ENCODE results near the gene UBP1.
"Not testable (repeated sequence)": the region's sequence is repeated elsewhere in the genome, so short reads cannot be mapped to it uniquely, and the experiment has no call there.

UBP1 gene

DNA sequence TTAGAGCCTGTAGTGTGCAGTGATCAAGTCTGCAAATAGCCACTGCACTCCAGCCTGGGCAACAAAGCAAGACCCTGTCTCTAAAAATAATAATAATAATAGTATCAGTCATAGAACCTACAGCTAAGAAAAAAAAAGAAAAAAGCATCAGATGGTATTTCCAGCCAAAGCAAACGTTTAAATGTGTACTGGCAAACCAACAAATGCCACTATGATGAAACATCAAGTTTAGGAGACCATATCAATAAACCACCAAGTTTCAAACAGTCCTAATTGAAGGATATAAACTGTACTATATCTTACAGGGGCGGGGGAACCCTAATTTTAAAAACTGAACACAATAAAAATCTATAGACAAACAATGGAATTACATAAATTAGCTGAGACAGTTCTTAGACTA, 6.4 kb downstream of the UBP1 start:
- DNase-seq = no peak

DNA sequence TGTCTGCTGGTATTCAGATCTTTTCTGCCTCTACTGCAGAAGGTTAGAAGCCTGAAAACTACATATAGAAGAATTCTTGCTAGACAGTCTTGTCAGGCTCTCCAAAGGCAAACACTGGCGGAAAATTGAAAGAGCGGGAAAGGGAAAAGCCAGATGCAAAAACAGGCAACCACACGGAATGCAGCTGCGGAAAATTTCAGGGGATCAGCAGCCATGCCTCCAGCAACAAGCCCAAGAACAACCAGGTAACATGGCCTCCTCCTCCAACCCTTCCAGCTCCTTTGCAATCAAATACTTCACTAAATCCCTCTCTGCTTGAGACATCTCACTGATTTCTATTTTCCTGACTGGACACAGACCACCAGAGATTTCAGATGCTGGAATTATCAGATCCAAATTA, 9.6 kb downstream of the UBP1 start:
- no peak for DNase-seq

- no peak for DNase-seq
Observed at GRCh38 chr3:33430061-33430460, 10.1 kb downstream of the UBP1 start.

DNA sequence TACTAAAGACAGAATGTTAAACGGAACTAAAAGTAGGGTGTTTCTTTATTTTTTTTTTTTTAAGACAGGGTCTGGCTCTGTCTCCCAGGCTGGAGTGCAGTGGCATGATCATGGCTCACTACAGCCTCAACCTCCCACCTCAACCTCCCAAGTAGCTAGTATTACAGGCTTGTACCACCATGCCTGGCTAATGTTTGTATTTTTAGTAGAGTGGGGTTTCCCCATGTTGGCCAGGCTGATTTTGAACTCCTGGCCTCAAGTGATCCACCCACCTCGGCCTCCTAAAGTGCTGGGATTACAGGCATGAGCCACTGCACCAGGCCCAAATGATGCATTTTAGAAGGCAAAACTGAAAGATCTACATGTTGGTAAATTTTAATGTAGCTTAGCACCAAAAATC, 10.9 kb downstream of the UBP1 start:
- DNase-seq = not testable (repeated sequence)

DNA sequence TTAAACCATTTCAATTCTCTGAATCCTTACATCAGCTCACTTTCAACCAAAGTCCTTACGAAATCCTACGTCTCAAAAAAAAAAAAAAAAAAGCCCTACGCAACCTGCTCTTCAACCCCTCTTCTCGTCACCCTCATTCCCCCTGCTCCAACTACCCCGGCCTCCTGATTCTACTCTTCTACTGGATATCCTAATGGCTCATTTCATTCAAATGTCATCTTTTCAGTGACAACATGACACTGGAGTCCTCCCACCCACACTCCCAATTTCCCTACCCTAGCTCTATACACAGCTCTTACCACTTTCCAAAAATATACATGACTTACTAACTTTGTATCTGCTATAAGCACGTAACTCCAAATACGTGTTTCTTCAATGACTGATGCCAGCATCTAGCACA, 11.5 kb downstream of the UBP1 start:
- no peak for DNase-seq

DNA sequence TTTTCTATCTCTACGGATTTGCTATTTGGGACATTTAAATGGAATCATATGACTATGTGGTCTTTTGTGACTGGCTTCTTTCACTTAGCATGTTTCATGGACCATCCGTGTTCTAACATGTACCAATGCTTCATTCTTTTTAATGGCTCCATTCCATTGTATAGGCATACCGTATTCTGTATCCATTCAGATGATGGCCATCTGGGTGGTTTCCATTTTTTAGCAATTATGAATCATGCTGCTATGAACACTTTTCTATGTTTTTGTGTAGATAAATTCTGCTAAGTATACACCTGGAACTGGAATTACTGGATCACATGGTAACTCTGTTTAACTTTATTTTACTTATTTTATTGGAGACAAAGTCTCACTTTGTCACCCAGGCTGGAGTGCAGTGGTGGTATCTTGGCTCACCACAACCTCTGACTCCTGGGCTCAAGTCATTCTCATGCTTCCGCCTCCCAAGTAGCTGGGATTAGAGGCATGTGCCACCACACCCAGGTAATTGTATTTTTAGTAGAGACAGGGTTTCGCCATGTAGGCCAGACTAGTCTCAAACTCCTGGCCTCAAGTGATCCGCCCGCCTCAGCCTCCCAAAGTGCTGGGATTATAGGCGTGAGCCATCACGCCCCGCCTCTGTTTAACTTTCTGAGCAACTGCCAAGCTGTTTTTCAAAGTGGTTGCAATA, 13.4 kb downstream of the UBP1 start:
- no peak for DNase-seq

DNA sequence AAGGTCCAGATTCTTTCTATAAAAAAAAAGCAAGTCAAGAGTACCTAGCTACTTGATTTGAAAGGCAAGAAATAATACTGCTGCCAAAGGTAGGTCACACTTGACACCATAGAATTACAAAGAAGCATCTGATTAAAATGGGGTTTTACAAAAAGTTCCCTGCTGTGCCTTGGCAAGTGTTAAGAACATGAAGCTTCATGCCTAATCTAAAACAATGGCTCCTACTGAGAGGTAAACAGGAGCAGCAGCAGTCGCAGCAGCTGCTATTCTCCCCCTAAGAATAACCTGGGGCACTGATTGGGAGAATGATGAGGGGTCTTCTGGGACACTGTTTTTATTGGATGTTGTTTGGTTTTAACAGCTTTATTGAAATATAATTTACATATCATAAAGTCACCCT, 14.1 kb downstream of the UBP1 start:
- DNase-seq = no peak

DNA sequence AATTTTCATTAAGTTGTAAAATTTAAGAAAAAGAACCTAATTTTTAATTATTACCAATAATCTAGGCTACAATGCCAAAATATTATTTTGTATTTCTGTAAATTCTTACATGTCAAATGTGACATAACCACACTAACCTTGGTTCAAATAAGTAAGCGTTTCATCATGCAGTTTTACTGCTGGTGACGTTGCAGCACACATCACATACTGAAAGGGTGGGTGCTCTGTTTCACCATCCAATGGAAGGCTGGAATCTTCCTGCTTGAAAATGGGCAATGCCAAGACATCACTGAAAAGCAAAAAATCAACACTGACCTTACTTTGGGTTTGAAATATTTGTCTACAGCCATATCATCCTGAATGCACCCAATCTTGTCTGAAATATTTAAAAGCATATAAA, 14.8 kb downstream of the UBP1 start:
- DNase-seq = no peak

GRCh38 chr3:33424606-33425452, 15.4 kb downstream of the UBP1 start:
- DNase-seq = no peak

GRCh38 chr3:33420966-33421365, 19.2 kb downstream of the UBP1 start:
- no peak for DNase-seq

DNA sequence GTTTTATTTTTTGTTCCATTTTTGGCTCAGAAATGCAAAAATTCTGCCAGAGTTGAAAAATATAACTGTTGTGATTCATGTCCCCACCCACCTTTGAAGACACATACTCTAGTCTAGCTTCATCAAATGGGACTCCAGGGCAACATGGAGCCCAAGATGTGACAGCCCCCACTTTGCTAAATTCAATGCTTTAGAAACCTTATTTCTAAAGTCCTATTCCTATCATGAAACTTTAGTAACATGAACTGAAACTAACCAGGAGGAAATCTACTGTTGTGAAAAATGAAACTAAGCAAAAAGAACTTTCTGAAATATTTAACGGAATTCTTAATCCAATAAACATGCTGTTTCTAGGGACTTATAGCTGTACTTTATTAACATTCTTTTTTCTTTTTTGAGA, 20.3 kb downstream of the UBP1 start:
- DNase-seq = no peak

GRCh38 chr3:33417066-33417673, 23.0 kb downstream of the UBP1 start:
- DNase-seq = no peak

DNA sequence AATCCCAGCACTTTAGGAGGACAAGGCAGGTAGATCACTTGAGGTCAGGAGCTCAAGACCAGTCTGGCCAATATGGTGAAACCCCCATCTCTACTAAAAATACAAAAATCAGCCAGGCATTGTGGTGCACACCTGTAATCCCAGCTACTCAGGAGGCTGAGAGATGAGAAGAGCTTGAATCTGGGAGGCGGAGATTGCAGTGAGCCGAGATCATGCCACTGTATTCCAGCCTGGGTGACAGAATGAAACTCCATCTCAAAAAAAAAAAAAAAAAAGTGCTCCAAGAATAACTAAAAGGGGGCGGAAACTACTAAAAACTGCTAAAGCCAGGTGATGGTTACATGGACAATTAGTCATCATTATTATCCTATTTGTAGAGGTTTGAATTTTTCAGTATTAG, 29.4 kb downstream of the UBP1 start:
- not testable (repeated sequence) for DNase-seq

GRCh38 chr3:33403756-33404155, 36.4 kb downstream of the UBP1 start:
- no peak for DNase-seq

DNA sequence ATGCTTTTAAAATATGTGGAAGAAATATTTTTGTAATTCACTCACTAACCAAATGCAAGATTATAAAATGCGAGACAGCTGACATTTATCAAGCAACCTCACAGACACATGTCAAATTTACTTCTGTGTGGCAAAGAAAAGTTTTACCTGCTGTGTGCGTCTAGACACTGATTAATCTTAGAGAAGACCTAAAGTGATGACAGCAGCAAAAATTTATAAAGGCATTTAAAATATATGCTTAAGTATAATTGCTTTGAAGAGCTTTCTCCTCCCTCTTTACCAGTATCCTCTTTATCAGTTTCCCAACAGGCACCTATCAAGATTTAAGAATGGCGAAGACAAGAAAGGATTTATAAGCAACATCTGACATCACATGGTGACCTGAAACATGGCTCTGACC, 37.3 kb downstream of the UBP1 start:
- no peak for DNase-seq

DNA sequence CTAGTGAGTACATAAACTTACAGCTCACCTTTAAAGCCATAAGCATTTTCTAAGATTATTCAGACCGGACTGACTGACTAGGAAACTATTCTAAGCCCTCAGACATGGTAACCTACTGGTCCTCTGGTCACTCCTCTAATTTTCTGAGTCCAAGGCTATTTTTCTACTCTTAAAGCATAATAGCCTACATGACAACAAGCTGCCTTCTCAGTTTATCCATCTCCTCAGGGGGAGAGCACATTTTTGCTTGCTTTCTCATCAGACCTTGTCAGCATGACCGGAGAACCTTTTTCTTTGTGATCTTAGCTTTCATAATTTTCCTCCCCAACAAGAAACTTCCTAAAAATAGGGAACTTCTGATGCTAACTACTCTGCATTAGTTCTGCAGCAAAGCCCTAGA, 38.4 kb downstream of the UBP1 start:
- DNase-seq = no peak

GRCh38 chr3:33398410-33398809, 41.8 kb downstream of the UBP1 start:
- DNase-seq = no peak

DNA sequence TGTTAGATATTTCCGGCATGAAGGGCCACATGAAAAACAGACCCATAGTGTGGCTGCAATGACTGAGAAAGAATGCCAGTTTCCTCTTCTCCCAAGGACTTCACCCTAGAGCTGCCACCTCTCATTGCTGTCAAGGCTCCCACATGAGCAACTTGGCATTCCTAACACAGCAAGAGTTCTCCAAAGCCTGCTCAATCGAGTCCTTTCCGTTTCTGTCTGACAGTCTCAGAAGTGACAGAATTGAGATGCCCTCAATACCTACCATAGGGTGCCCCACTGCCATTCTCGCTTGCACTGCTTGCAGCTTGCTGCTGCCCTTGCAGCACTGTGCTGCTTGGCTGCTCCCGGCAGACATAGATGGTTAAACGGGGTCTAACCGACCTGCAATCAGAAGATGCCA, 44.3 kb downstream of the UBP1 start:
- no peak for DNase-seq

- no peak for DNase-seq
Observed at GRCh38 chr3:33394403-33395054, 45.7 kb downstream of the UBP1 start.

- no peak for DNase-seq
Observed at GRCh38 chr3:33392703-33393125, 47.5 kb downstream of the UBP1 start.

DNA sequence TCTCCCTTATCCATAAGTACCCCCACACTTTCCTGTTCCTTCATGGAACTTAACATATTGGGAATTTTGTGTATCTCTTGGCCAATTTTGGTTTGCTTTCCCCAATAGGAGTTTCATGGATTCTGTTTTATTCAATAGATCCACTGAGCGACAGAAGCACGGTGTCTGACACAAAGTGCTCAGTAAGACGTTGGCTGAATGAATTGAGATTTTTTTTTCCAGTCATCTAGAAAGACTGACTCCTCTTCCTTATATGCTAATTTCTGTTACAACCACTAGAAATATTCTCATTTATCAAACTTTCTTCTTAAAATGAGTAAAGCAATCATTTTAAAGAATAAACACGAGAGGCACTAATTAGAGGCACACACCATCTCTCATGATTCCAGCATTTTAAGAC, 48.1 kb downstream of the UBP1 start:
- no peak for DNase-seq

GRCh38 chr3:33391255-33391995, 48.8 kb downstream of the UBP1 start:
- DNase-seq = no peak

DNA sequence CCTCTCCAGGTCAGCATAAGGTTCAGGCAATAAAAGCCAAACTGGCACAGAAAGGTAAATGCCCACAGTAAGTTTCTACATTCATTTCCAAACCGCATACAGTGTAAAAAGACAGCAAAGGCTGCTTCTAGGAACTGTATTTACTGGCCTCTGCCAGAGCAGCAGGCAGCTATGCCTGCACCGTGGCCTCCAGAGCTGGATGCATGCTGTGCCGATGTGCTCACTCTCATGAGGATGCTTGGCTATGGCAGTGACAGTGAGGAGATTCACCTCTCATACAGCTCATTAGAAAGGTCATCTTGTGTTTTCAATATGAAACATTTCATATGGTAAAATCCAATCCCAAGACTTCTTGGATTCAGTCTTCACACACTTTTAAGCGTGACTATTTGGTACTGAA, 50.3 kb downstream of the UBP1 start:
- DNase-seq = no peak
